Lower lobe of right lung (tissue), 2 donors: ENCODE results near the gene RBM38. TPM values are rescaled to one million over a fixed set of nuclear protein-coding genes. Genes with fewer than 3 reads are reported as not detected.
A peak's percentile ranks its signal among the peaks of the same experiment; 100 is the strongest.
"Not testable (repeated sequence)": the region's sequence is repeated elsewhere in the genome, so short reads cannot be mapped to it uniquely, and the experiment has no call there.

Experiments
- ATAC-seq, 2 donors: fragments of 200-7000 bp; cut with Tn5 transposase; one replicate each; pipeline ENCODE4 v1.9.1; 2020 to 2022; ENCODE audit warnings: mild to moderate bottlenecking in 2 of 2, moderate library complexity in 2 of 2
- DNase-seq: peaks from one replicate; pipeline ENCODE4 v3.0.0-alpha.2; 2020
- H3K27ac ChIP-seq: fragments of 200-600 bp; one replicate; pipeline ENCODE4 v1.8.0; 2022
- H3K27me3 ChIP-seq: fragments of 200-600 bp; one replicate; pipeline ENCODE4 v1.8.0; 2022; ENCODE audit warnings: low read depth
- H3K36me3 ChIP-seq: fragments of 200-600 bp; one replicate; pipeline ENCODE4 v1.8.0; 2022; ENCODE audit warnings: mild to moderate bottlenecking
- H3K4me1 ChIP-seq: fragments of 200-600 bp; one replicate; pipeline ENCODE4 v1.8.0; 2022
- H3K4me3 ChIP-seq: fragments of 200-600 bp; one replicate; pipeline ENCODE4 v1.8.0; 2022; ENCODE audit warnings: mild to moderate bottlenecking
- H3K9me3 ChIP-seq: fragments of 200-600 bp; one replicate; pipeline ENCODE4 v1.8.0; 2022
- intact Hi-C: fragments of 100-400 bp; cut with DNase I; formaldehyde crosslinking; loops from one replicate; pipeline ENCODE4 v1.11.0; 2022
- long read RNA-seq: library from polyadenylated mRNA; unstranded; transcript quantifications from one replicate; pipeline ENCODE4 v2.0.0, GENCODE V29; 2021
- total RNA-seq: library from RNA; stranded (reverse); fragmentation: NEBNext Ultra II Directional; extraction: Animal tissue kit (Norgen Biotek cat#: 25700); gene quantifications from one replicate; pipeline ENCODE4 v1.2.1, GENCODE V29; 2021
- TF ChIP-seq, protein P1 (sequence below): fragments of 200-600 bp; IDR thresholded peaks from one replicate; pipeline ENCODE4 v1.8.0; 2022; ENCODE audit warnings: antibody characterized with exemption, mild to moderate bottlenecking
- donor health status: DM: no; HTN: yes; CAD: no; lungs with severe emphysema.

Gene RBM38
- total RNA-seq, result 15.5 TPM
- long read RNA-seq, transcript RBM38-203 (4 exons, 2,382 nt), result major isoform, 30 of 51 reads
- long read RNA-seq, partial matches to known transcripts, result 16 of 51 reads
- long read RNA-seq, other reads (novel, unspliced or antisense), result 4 of 51 reads

DNA sequence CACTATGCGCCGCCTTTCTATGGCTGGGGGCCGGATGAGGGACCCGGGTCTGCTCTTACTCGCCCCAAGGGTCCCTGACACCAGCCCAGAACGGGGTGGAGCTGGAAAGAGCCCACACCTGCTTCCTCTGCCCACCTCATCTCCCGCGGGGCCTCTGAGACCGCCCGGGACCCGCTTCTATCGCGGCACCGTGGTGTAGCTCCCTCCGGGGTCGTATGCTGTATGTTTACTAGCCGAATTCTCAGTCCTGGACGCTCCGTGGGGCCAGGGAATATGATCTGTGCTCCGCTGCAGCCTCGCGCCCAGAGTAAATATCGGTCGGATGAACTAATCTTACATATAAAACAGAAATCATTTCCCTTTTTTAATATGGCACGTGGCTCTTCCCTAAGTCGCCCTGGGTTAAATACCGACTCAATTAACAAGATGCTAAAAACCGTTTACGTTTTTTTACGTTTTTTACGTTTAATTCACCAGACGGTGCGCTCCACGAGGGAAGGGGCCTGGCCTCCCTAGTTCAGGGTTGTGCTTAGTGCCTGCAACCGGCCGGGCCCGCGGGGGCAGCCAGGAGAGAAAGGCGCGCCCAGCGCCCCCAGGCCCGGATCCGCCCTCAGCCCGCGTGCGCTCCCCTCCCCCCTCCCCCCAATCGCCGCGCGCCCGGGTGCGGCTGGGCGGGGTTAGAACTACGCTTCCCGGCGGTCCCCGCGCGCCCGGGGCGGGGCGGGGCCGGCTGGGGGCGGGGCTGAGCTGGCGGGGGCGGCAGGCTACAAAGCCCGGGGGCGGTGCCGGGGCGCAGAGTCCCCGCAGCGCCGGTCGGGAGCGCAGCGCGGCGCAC is at the start of gene RBM38:
Gene RBM38, plus strand, starts transcription at position 793 of the 835 bp plus-strand sequence. CDS start 186 bp downstream, outside the sequence.
- Histone ChIP-seq H3K9me3 (no peaks in the 10 kb centered on the region), H3K4me1 (peaks cover 54% of the 10 kb centered on the region), H3K27me3 (no peaks in the 10 kb centered on the region), H3K36me3 (peaks cover 8% of the 10 kb centered on the region), H3K27ac (peak within 1 kb of the TSS; percentile 72), H3K4me3 (peak within 1 kb of the TSS; percentile 69)
- ATAC-seq (peak; percentile 89), DNase-seq (peak; percentile 74)
- intact Hi-C loops, result no loop called here
- TF ChIP-seq, protein P1, sequence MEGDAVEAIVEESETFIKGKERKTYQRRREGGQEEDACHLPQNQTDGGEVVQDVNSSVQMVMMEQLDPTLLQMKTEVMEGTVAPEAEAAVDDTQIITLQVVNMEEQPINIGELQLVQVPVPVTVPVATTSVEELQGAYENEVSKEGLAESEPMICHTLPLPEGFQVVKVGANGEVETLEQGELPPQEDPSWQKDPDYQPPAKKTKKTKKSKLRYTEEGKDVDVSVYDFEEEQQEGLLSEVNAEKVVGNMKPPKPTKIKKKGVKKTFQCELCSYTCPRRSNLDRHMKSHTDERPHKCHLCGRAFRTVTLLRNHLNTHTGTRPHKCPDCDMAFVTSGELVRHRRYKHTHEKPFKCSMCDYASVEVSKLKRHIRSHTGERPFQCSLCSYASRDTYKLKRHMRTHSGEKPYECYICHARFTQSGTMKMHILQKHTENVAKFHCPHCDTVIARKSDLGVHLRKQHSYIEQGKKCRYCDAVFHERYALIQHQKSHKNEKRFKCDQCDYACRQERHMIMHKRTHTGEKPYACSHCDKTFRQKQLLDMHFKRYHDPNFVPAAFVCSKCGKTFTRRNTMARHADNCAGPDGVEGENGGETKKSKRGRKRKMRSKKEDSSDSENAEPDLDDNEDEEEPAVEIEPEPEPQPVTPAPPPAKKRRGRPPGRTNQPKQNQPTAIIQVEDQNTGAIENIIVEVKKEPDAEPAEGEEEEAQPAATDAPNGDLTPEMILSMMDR, result no peak

DNA sequence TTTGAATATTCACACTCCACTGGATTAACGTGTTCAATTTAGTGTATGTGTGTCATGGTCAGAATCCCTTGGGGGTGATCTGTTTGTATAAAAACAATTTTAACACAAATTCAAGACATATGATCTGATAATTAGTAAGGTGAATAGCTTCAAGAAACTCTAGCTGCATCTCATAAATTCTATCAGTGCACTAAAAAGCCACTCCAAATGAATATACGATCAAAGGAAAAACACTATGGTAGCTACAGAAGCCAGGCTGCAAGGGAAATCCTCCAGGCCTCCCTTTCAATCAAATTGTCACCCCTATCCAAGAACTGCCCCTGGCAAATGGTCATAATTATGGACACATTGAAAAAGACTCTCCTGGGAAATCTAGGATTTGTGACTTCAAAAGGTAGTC is 49.5 kb upstream of the RBM38 start:
- H3K27ac ChIP-seq, result no peak overlapping the region
- H3K36me3 ChIP-seq, result no peaks in the 10 kb centered on the region
- intact Hi-C loops, result no loop called here
- H3K4me3 ChIP-seq, result no peak overlapping the region
- H3K9me3 ChIP-seq, result no peaks in the 10 kb centered on the region
- TF ChIP-seq, protein P1, result no peak
- H3K27me3 ChIP-seq, result peaks cover 12% of the 10 kb centered on the region
- H3K4me1 ChIP-seq, result no peaks in the 10 kb centered on the region
- ATAC-seq (no peak), DNase-seq (no peak)

DNA sequence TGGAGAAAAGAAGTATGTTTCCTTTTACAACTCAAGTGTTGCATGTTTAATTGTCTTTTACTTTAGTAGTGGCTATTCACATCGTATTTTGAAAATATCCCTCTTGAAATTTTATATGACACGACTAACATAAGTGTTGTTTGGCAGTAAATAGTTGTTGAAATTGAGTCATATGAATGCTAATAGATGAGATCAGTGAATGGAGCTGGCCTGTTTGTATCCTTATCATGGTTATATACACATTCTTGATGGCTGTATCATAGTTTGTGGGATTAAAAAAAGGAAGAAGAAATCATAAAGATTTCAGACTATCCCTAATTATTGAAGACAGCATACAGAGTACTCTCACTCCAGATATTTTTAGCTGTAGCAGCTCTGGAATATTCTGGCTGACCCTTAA is 48.4 kb upstream of the RBM38 start:
- intact Hi-C loops, result no loop called here
- H3K27ac ChIP-seq, result no peak overlapping the region
- ATAC-seq, result no peak

DNA sequence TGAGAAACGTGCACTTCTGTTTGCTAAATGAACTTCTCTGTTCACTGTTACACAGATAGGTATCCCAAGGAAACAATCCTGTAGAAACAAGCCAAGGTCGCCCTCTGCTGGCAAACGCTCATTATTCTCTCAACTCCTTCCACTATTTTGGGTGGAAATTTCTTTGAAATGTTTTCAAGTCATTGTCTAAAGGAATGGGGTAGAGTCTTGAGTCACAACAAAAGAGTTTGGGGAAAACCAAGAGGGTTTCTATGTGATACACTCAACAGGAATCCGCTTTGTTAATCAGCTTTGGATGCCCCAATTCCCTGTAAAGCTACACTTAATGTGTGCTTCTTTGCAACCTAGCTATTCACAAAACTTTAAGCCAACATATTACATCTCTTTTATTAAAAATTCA is 44.7 kb upstream of the RBM38 start:
- DNase-seq (peak; percentile 76), ATAC-seq (peak; percentile 53 to 62)
- H3K4me1 ChIP-seq, result no peaks in the 10 kb centered on the region
- H3K36me3 ChIP-seq, result no peaks in the 10 kb centered on the region
- H3K27ac ChIP-seq, result no peak overlapping the region
- TF ChIP-seq, protein P1, result peak; percentile 74
- no peaks in the 10 kb centered on the region for H3K9me3 ChIP-seq
- intact Hi-C loops, result no loop called here
- H3K27me3 ChIP-seq, result no peaks in the 10 kb centered on the region
- no peak overlapping the region for H3K4me3 ChIP-seq

More for the DNA sequence above, 48.4 kb upstream of the RBM38 start:
- H3K4me3 ChIP-seq, result no peak overlapping the region
- no peaks in the 10 kb centered on the region for H3K9me3 ChIP-seq
- no peak for DNase-seq
- peaks cover 9% of the 10 kb centered on the region for H3K27me3 ChIP-seq
- H3K4me1 ChIP-seq, result no peaks in the 10 kb centered on the region
- TF ChIP-seq, protein P1, result no peak
- no peaks in the 10 kb centered on the region for H3K36me3 ChIP-seq

DNA sequence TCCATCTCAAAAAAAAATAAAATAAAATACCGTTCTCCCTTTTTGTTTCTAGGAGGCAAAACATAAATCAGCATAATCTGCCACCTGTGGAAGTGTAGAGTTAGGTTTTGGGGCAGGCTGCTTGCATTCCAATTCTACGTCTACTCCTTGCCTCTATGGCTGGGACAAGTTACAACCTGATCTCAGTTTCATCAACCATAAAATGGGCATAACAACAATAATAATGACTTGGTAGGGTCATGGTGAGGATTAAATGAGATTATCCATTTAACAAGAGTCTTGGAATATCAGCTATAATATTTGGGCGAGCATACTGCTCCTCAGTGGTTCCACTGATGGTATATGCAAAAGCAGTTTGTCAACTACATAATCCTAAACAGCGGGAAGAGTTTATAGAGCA is 43.8 kb upstream of the RBM38 start:
- H3K4me3 ChIP-seq, result no peak overlapping the region
- no peak overlapping the region for H3K27ac ChIP-seq
- intact Hi-C loops, result no loop called here
- H3K9me3 ChIP-seq, result no peaks in the 10 kb centered on the region
- no peaks in the 10 kb centered on the region for H3K27me3 ChIP-seq
- DNase-seq, result no peak
- H3K4me1 ChIP-seq, result peaks cover 8% of the 10 kb centered on the region
- TF ChIP-seq, protein P1, result no peak
- no peaks in the 10 kb centered on the region for H3K36me3 ChIP-seq
- ATAC-seq, result no peak

DNA sequence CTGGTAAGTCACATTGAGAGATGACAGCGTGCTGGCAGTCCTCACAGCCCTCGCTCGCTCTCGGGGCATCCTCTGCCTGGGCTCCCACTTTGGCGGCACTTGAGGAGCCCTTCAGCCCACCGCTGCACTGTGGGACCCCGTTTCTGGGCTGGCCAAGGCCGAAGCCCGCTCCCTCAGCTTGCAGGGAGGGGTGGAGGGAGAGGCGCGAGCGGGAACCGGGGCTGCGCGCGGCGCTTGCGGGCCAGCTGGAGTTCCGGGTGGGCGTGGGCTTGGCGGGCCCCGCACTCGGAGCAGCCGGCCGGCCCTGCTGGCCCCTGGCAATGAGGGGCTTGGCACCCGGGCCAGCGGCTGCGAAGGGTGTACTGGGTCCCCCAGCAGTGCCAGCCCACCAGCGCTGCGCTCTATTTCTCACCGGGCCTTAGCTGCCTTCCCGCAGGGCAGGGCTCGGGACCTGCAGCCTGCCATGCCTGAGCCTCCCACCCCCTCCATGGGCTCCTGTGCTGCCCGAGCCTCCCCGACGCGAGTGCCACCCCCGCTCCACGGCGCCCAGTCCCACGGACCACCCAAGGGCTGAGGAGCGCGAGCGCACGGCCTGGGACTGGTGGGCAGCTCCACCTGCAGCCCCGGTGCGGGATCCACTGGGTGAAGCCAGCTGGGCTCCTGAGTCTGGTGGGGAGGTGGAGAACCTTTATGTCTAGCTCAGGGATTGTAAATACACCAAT is 42.8 kb upstream of the RBM38 start:
- intact Hi-C loops, H3K36me3 ChIP-seq, H3K4me3 ChIP-seq, H3K27me3 ChIP-seq, DNase-seq, H3K27ac ChIP-seq, ATAC-seq, H3K9me3 ChIP-seq: not testable (repeated sequence)
- H3K4me1 ChIP-seq, result peaks cover 12% of the 10 kb centered on the region

DNA sequence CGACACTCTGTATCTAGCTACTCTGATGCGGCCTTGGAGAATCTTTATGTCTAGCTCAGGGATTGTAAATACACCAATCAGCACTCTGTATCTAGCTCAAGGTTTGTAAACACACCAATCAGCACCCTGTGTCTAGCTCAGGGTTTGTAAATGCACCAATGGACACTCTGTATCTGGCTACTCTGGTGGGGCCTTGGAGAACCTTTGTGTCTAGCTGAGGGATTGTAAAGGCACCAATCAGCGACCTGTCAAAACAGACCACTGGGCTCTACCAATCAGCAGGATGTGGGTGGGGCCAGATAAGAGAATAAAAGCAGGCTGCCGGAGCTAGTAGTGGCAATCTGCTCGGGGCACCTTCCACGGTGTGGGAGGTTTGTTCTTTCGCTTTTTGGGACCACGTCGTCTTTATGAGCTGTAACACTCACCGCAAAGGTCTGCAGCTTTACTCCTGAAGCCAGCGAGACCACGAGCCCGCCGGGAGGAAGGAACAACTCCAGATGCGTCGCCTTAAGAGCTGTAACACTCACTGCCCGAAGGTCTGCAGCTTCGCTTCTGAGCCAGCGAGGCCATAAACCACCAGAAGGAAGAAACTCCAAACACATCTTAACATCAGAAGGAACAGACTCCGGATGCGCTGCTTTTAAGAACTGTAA is 42.1 kb upstream of the RBM38 start:
- H3K9me3 ChIP-seq, H3K27me3 ChIP-seq, DNase-seq, ATAC-seq, H3K27ac ChIP-seq, intact Hi-C loops, H3K4me3 ChIP-seq, H3K36me3 ChIP-seq: not testable (repeated sequence)
- peaks cover 12% of the 10 kb centered on the region for H3K4me1 ChIP-seq
